Prostate gland (tissue), 2 donors: ENCODE results near the gene RNF213.

Experiments
- POLR2A ChIP-seq: fragments of 450-650 bp; IDR thresholded peaks from one replicate; pipeline ENCODE4 v1.6.1; 2016; ENCODE audit warnings: antibody characterized with exemption, mild to moderate bottlenecking
- TF ChIP-seq, protein P1 (sequence below), 4 experiments: fragments of 200-600 bp in 2 of 4; fragments of 450-650 bp in 2 of 4; sonication (generic) in 2 of 4; IDR thresholded peaks; 1 replicate in 3 of 4; 2 replicates in 1 of 4; pipeline ENCODE4 v1.5.1; 2016 to 2019; ENCODE audit warnings: antibody characterized with exemption in 4 of 4, mild to moderate bottlenecking in 2 of 4, moderate library complexity in 2 of 4

- TF ChIP-seq, protein P1, sequence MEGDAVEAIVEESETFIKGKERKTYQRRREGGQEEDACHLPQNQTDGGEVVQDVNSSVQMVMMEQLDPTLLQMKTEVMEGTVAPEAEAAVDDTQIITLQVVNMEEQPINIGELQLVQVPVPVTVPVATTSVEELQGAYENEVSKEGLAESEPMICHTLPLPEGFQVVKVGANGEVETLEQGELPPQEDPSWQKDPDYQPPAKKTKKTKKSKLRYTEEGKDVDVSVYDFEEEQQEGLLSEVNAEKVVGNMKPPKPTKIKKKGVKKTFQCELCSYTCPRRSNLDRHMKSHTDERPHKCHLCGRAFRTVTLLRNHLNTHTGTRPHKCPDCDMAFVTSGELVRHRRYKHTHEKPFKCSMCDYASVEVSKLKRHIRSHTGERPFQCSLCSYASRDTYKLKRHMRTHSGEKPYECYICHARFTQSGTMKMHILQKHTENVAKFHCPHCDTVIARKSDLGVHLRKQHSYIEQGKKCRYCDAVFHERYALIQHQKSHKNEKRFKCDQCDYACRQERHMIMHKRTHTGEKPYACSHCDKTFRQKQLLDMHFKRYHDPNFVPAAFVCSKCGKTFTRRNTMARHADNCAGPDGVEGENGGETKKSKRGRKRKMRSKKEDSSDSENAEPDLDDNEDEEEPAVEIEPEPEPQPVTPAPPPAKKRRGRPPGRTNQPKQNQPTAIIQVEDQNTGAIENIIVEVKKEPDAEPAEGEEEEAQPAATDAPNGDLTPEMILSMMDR (IDR thresholded peaks at IDR 0.05) = no peak
- no peak for TF ChIP-seq POLR2A
These were observed 56.5 kb downstream of the RNF213 start for GRCh38 chr17:80316927-80317705.
